GM12878 (cell line): ENCODE measurements around the gene CDH4. TPM values are rescaled to one million over a fixed set of nuclear protein-coding genes. Genes with fewer than 3 reads are reported as not detected.

ENCODE experiments used
- ATAC-seq: fragments of 200-7000 bp; cut with Tn5 transposase; 3 replicates; pipeline ENCODE4 v1.9.1; 2020; ENCODE audit warnings: mild to moderate bottlenecking, moderate library complexity
- BruUV-seq: library from RNA; stranded (reverse); fragments of 400-500 nt; replicated peaks from 2 replicates; lab custom pipeline; 2021; lab: Mats Ljungman, UMichigan
- CTCF ChIA-PET: fragments of 300-600 bp; sonication (Branson Sonifier 250); formaldehyde crosslinking; extraction: SDS; loops from one replicate; lab custom pipeline; 2021; ENCODE audit warnings: inconsistent platforms; lab: Yijun Ruan, JAX
- POLR2A ChIA-PET: fragments of 350-600 bp; formaldehyde crosslinking; extraction: SDS; loops from one replicate; lab custom pipeline; 2021; ENCODE audit warnings: inconsistent platforms; lab: Charles Lee
- RAD21 ChIA-PET: fragments of 300-600 bp; sonication (Branson Sonifier 250); formaldehyde crosslinking; loops from one replicate; lab custom pipeline; 2023; ENCODE audit warnings: antibody characterized with exemption; ENCODE audit not compliant: unreplicated experiment; lab: Charles Lee
- SMC1A ChIA-PET: fragments of 300-600 bp; sonication (Branson Sonifier 250); formaldehyde crosslinking; loops from one replicate; lab custom pipeline; 2023; ENCODE audit not compliant: unreplicated experiment, uncharacterized antibody; lab: Charles Lee
- DNase-seq: peaks from one replicate; pipeline ENCODE4 v3.0.0-alpha.2; 2011; ENCODE audit warnings: low read depth, low spot score
- FAIRE-seq: peaks from 3 replicates; lab custom pipeline; 2011; peaks lifted over from hg19 to GRCh38; lab: Jason Lieb, UNC
- H2AFZ ChIP-seq: 2 replicates; pipeline ENCODE4 v1.6.0; 2011; ENCODE audit warnings: low read depth, low read length, control low read depth; ENCODE audit not compliant: control insufficient read depth
- H3K27ac ChIP-seq: 2 replicates; pipeline ENCODE4 v1.5.1; 2011; ENCODE audit warnings: control low read depth; ENCODE audit not compliant: control insufficient read depth, insufficient read depth
- H3K27me3 ChIP-seq, 2 experiments: replicated peaks in 1 of 2; 2 replicates each; pipeline versions ENCODE4 v1.6.0 to v1.6.1; 2011; ENCODE audit warnings: low read length in 1 of 2; ENCODE audit not compliant: control insufficient read depth in 2 of 2, insufficient read depth in 2 of 2
- H3K36me3 ChIP-seq, 2 experiments: 2 replicates each; pipeline ENCODE4 v1.5.1; 2011; ENCODE audit warnings: low read length in 1 of 2; ENCODE audit not compliant: control insufficient read depth in 2 of 2, insufficient read depth in 2 of 2
- H3K4me1 ChIP-seq: 2 replicates; pipeline ENCODE4 v1.6.1; 2011; ENCODE audit warnings: mild to moderate bottlenecking, low read length, moderate library complexity, mixed read lengths; ENCODE audit not compliant: control insufficient read depth, insufficient read depth
- H3K4me2 ChIP-seq: 2 replicates; pipeline ENCODE4 v1.6.0; 2011; ENCODE audit warnings: control low read depth; ENCODE audit not compliant: control insufficient read depth, insufficient read depth
- H3K4me3 ChIP-seq: fragments of 200-600 bp; sonication (generic); 2 replicates; pipeline ENCODE4 v1.5.1; 2016
- H3K79me2 ChIP-seq: 2 replicates; pipeline ENCODE4 v1.6.0; 2011; ENCODE audit warnings: low read length; ENCODE audit not compliant: control insufficient read depth, insufficient read depth
- H3K9ac ChIP-seq: 2 replicates; pipeline ENCODE4 v1.8.0; 2011; ENCODE audit warnings: low read length, control low read depth, mixed read lengths; ENCODE audit not compliant: control insufficient read depth, insufficient read depth
- H3K9me3 ChIP-seq: replicated peaks from 3 replicates; pipeline ENCODE4 v1.5.1; 2011; ENCODE audit warnings: mild to moderate bottlenecking, low read length; ENCODE audit not compliant: control insufficient read depth, insufficient read depth
- H4K20me1 ChIP-seq: 2 replicates; pipeline ENCODE4 v1.6.0; 2011; ENCODE audit not compliant: control insufficient read depth, insufficient read depth
- CREM ChIP-seq: IDR thresholded peaks from 2 replicates; pipeline ENCODE4 v1.6.1; 2014; ENCODE audit warnings: antibody characterized with exemption, low read depth
- IRF4 ChIP-seq: IDR thresholded peaks from 2 replicates; pipeline ENCODE4 v1.6.1; 2011; ENCODE audit warnings: low read depth, low read length
- KAT2A ChIP-seq: conservative IDR thresholded peaks from 2 replicates; pipeline ENCODE4 v1.6.1; 2011; ENCODE audit warnings: low read depth, low read length; ENCODE audit not compliant: control insufficient read depth
- LARP7 ChIP-seq: fragments of 450-650 bp; IDR thresholded peaks from 2 replicates; pipeline ENCODE4 v1.6.1; 2017; ENCODE audit warnings: mild to moderate bottlenecking
- POLR2AphosphoS2 ChIP-seq: IDR thresholded peaks from 2 replicates; pipeline ENCODE4 v1.6.1; 2011; ENCODE audit warnings: low read depth, mild to moderate bottlenecking, low read length, improper control_type of control experiment, moderate library complexity
- POLR2AphosphoS5 ChIP-seq: IDR thresholded peaks from 2 replicates; pipeline ENCODE4 v1.6.1; 2011; ENCODE audit warnings: mild to moderate bottlenecking, low read length, inconsistent platforms
- RELA ChIP-seq: fragments of 450-650 bp; IDR thresholded peaks from 2 replicates; pipeline ENCODE4 v1.8.0; 2014; ENCODE audit warnings: borderline replicate concordance; ENCODE audit not compliant: partially characterized antibody
- TCF7 ChIP-seq: IDR thresholded peaks from 2 replicates; pipeline ENCODE4 v1.6.1; 2014; ENCODE audit warnings: antibody characterized with exemption, borderline replicate concordance
- ZBED1 ChIP-seq: IDR thresholded peaks from 2 replicates; pipeline ENCODE4 v1.6.1; 2016; ENCODE audit warnings: borderline replicate concordance
- ZNF274 ChIP-seq: IDR thresholded peaks from one replicate; pipeline ENCODE4 v1.8.0; 2011; ENCODE audit not compliant: insufficient read length, insufficient read depth
- ZZZ3 ChIP-seq: IDR thresholded peaks from 2 replicates; pipeline ENCODE4 v1.6.1; 2011; ENCODE audit warnings: low read depth; ENCODE audit not compliant: control insufficient read depth, insufficient read length
- whole genome bisulfite sequencing: methylation state at CpG from one replicate; pipeline ENCODE4 v1.1.6; 2016; ENCODE audit warnings: low lambda C conversion rate; ENCODE audit not compliant: insufficient replicate concordance, insufficient coverage; ENCODE audit errors: missing lambda C conversion rate; 5-methylcytosine and 5-hydroxymethylcytosine counted together
- in situ Hi-C: fragments of 300-500 bp; cut with MboI; formaldehyde crosslinking; loops from 9 replicates; pipeline ENCODE4 v1.14.3; 2018; ENCODE audit warnings: mixed read lengths
- intact Hi-C: fragments of 100-400 bp; cut with micrococcal nuclease; formaldehyde crosslinking; loops from one replicate; pipeline ENCODE4 v1.14.2; 2022; ENCODE audit not compliant: unreplicated experiment
- polyA plus RNA-seq, 11 experiments: library from polyadenylated mRNA; depleted of rRNA in 4 of 11; unstranded in 6 of 11; stranded (reverse) in 5 of 11; fragments of >200 nt; fragmentation: Nextera tagmentation in 4 of 11; fragmentation: Illumina TruSeq in 1 of 11; extraction: Ambion mirVana in 4 of 11; extraction: Trizol in 1 of 11; gene quantifications; 1 replicate in 1 of 11; 2 replicates in 10 of 11; pipeline versions ENCODE4 v1.2.1 to v1.2.3, GENCODE V29; 2011 to 2016; ENCODE audit warnings: inconsistent platforms in 2 of 11, missing spikeins in 2 of 11, low read depth in 1 of 11
- total RNA-seq, 4 experiments: library from RNA; depleted of rRNA in 3 of 4; stranded (reverse); fragments of >200 nt in 3 of 4; fragmentation: Illumina TruSeq in 1 of 4; extraction: Trizol in 1 of 4; gene quantifications; 2 replicates each; pipeline versions ENCODE4 v1.2.1 to v1.2.3, GENCODE V29; 2013 to 2021
- TF ChIP-seq, protein P1 (sequence below): fragments of 450-650 bp; IDR thresholded peaks from 2 replicates; pipeline ENCODE4 v1.6.1; 2017; ENCODE audit warnings: mild to moderate bottlenecking, moderate library complexity
- TF ChIP-seq, protein P2 (sequence below): fragments of 450-650 bp; conservative IDR thresholded peaks from 2 replicates; pipeline ENCODE4 v1.6.1; 2017; ENCODE audit warnings: mild to moderate bottlenecking, moderate library complexity
- TF ChIP-seq, protein P3 (sequence below): fragments of 450-650 bp; IDR thresholded peaks from 2 replicates; pipeline ENCODE4 v1.6.1; 2016; ENCODE audit warnings: mild to moderate bottlenecking
- TF ChIP-seq, protein P4 (sequence below): fragments of 450-650 bp; IDR thresholded peaks from 2 replicates; pipeline ENCODE4 v1.6.1; 2017; ENCODE audit warnings: antibody characterized with exemption, mild to moderate bottlenecking, moderate library complexity

CDH4 gene
- total and polyA plus RNA-seq, 10 of the 15 experiments (the other 5 are each of a cell fraction or from before 2014, with no cell fraction given) = not detected

DNA sequence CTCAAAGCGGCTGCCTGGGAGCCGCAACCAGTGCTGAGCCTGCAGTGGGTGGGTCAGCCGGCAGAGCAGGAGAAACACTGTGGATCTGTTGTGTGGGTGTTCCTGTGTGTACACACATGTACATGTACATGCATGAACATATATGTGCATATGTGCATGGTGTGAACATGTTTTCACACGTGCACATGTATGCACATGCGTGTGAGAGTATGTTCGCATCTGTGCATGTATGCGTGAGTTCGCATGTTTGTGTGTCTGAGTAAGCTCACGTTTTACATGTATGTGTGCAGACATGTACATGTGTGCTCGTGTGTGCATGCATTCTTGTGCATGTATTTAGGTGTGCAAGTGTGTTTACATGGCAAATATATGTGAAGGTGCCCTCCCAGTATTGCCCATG is 302.6 kb downstream of the CDH4 start:
- RAD21 ChIA-PET = no interaction called here
- BruUV-seq = no TSS peak
- Histone ChIP-seq H3K36me3 (no peaks in the 10 kb centered on the region), H3K9me3 (peaks cover 1% of the 10 kb centered on the region; the same call in 2 of the 3 replicates), H3K4me1 (no peaks in the 10 kb centered on the region), H4K20me1 (no peaks in the 10 kb centered on the region), H3K79me2 (no peaks in the 10 kb centered on the region), H3K4me2 (no peak overlapping the region), H3K9ac (no peak overlapping the region), H2AFZ (no peak overlapping the region), H3K27ac (no peak overlapping the region), H3K4me3 (no peak overlapping the region), H3K27me3 (no peaks in the 10 kb centered on the region)
- CTCF ChIA-PET = no interaction called here
- SMC1A ChIA-PET = no interaction called here
- in situ Hi-C loops = no loop called here
- ATAC-seq = no peak
- no peak for DNase-seq
- no peak for FAIRE-seq
- POLR2A ChIA-PET = no interaction called here
- intact Hi-C loops = no loop called here
- 58% methylated on average over 10 of the region's 10 CpGs for WGBS
- TF ChIP-seq TCF7 = no peak
- TF ChIP-seq, protein P1, sequence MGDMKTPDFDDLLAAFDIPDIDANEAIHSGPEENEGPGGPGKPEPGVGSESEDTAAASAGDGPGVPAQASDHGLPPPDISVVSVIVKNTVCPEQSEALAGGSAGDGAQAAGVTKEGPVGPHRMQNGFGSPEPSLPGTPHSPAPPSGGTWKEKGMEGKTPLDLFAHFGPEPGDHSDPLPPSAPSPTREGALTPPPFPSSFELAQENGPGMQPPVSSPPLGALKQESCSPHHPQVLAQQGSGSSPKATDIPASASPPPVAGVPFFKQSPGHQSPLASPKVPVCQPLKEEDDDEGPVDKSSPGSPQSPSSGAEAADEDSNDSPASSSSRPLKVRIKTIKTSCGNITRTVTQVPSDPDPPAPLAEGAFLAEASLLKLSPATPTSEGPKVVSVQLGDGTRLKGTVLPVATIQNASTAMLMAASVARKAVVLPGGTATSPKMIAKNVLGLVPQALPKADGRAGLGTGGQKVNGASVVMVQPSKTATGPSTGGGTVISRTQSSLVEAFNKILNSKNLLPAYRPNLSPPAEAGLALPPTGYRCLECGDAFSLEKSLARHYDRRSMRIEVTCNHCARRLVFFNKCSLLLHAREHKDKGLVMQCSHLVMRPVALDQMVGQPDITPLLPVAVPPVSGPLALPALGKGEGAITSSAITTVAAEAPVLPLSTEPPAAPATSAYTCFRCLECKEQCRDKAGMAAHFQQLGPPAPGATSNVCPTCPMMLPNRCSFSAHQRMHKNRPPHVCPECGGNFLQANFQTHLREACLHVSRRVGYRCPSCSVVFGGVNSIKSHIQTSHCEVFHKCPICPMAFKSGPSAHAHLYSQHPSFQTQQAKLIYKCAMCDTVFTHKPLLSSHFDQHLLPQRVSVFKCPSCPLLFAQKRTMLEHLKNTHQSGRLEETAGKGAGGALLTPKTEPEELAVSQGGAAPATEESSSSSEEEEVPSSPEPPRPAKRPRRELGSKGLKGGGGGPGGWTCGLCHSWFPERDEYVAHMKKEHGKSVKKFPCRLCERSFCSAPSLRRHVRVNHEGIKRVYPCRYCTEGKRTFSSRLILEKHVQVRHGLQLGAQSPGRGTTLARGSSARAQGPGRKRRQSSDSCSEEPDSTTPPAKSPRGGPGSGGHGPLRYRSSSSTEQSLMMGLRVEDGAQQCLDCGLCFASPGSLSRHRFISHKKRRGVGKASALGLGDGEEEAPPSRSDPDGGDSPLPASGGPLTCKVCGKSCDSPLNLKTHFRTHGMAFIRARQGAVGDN = no peak
- no peak for TF ChIP-seq ZNF274
- no peak for TF ChIP-seq ZZZ3
- TF ChIP-seq POLR2AphosphoS2 = no peak
- TF ChIP-seq KAT2A = no peak
- TF ChIP-seq ZBED1 = no peak
- no peak for TF ChIP-seq IRF4
- TF ChIP-seq, protein P2, sequence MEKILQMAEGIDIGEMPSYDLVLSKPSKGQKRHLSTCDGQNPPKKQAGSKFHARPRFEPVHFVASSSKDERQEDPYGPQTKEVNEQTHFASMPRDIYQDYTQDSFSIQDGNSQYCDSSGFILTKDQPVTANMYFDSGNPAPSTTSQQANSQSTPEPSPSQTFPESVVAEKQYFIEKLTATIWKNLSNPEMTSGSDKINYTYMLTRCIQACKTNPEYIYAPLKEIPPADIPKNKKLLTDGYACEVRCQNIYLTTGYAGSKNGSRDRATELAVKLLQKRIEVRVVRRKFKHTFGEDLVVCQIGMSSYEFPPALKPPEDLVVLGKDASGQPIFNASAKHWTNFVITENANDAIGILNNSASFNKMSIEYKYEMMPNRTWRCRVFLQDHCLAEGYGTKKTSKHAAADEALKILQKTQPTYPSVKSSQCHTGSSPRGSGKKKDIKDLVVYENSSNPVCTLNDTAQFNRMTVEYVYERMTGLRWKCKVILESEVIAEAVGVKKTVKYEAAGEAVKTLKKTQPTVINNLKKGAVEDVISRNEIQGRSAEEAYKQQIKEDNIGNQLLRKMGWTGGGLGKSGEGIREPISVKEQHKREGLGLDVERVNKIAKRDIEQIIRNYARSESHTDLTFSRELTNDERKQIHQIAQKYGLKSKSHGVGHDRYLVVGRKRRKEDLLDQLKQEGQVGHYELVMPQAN = no peak
- TF ChIP-seq CREM = no peak
- TF ChIP-seq POLR2AphosphoS5 = no peak
- TF ChIP-seq RELA = no peak
- no peak for TF ChIP-seq LARP7
- TF ChIP-seq, protein P3, sequence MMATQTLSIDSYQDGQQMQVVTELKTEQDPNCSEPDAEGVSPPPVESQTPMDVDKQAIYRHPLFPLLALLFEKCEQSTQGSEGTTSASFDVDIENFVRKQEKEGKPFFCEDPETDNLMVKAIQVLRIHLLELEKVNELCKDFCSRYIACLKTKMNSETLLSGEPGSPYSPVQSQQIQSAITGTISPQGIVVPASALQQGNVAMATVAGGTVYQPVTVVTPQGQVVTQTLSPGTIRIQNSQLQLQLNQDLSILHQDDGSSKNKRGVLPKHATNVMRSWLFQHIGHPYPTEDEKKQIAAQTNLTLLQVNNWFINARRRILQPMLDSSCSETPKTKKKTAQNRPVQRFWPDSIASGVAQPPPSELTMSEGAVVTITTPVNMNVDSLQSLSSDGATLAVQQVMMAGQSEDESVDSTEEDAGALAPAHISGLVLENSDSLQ = no peak
- TF ChIP-seq, protein P4, sequence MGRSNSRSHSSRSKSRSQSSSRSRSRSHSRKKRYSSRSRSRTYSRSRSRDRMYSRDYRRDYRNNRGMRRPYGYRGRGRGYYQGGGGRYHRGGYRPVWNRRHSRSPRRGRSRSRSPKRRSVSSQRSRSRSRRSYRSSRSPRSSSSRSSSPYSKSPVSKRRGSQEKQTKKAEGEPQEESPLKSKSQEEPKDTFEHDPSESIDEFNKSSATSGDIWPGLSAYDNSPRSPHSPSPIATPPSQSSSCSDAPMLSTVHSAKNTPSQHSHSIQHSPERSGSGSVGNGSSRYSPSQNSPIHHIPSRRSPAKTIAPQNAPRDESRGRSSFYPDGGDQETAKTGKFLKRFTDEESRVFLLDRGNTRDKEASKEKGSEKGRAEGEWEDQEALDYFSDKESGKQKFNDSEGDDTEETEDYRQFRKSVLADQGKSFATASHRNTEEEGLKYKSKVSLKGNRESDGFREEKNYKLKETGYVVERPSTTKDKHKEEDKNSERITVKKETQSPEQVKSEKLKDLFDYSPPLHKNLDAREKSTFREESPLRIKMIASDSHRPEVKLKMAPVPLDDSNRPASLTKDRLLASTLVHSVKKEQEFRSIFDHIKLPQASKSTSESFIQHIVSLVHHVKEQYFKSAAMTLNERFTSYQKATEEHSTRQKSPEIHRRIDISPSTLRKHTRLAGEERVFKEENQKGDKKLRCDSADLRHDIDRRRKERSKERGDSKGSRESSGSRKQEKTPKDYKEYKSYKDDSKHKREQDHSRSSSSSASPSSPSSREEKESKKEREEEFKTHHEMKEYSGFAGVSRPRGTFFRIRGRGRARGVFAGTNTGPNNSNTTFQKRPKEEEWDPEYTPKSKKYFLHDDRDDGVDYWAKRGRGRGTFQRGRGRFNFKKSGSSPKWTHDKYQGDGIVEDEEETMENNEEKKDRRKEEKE = no peak
